ENCODE measurements around the gene SNX11.

GRCh38 chr17:48137656-48138055 lies 30.1 kb downstream of the SNX11 start:
- no peak for TF ChIP-seq CTCF (tag by site-specific recombination; IDR thresholded peaks at IDR 0.05)
- TF ChIP-seq SALL2 (tag by site-specific recombination; IDR thresholded peaks at IDR 0.05; ENCODE audit: borderline replicate concordance), result no peak
- no peak for TF ChIP-seq ZNF324 (tag by site-specific recombination; IDR thresholded peaks at IDR 0.05)
- no peak for TF ChIP-seq KLF8 (tag by site-specific recombination; IDR thresholded peaks at IDR 0.05)
- TF ChIP-seq ELK4 (IDR thresholded peaks at IDR 0.05; ENCODE audit: borderline replicate concordance, low read depth, low read length), result no peak
- TF ChIP-seq YY1 (tag by site-specific recombination; IDR thresholded peaks at IDR 0.05), result no peak
- TF ChIP-seq ZNF114 (tag by site-specific recombination; IDR thresholded peaks at IDR 0.05), result no peak
- no peak for TF ChIP-seq GLI4 (tag by site-specific recombination; IDR thresholded peaks at IDR 0.05)
- no peak for TF ChIP-seq PRDM1 (tag by site-specific recombination; IDR thresholded peaks at IDR 0.05)
